Stimulated activated memory B cell treated with anti-CD40 and anti-IgM and Interleukin-4, amounts not matched to agents 10 μg/mL and 1 μg/mL and 100 μg/mL, for 72 hours (primary cell): ENCODE measurements around the gene ZSWIM6.
"Not testable (repeated sequence)": the region's sequence is repeated elsewhere in the genome, so short reads cannot be mapped to it uniquely, and the experiment has no call there.

ENCODE experiments used
- ATAC-seq: fragments of 150-1000 bp; cut with Tn5 transposase; 2 replicates; pipeline ENCODE4 v1.10.0; 2021
- H3K27ac Mint-ChIP-seq: one replicate; pipeline ENCODE4 v1.8.0; 2022; ENCODE audit warnings: mild to moderate bottlenecking, mixed read lengths
- H3K27me3 Mint-ChIP-seq: one replicate; pipeline ENCODE4 v1.8.0; 2022; ENCODE audit warnings: mixed read lengths
- H3K36me3 Mint-ChIP-seq: one replicate; pipeline ENCODE4 v1.8.0; 2022; ENCODE audit warnings: mixed read lengths
- H3K4me1 Mint-ChIP-seq: one replicate; pipeline ENCODE4 v1.8.0; 2022; ENCODE audit warnings: mixed read lengths
- H3K4me3 Mint-ChIP-seq: one replicate; pipeline ENCODE4 v1.8.0; 2022; ENCODE audit warnings: mild to moderate bottlenecking, moderate library complexity, mixed read lengths
- H3K9me3 Mint-ChIP-seq: one replicate; pipeline ENCODE4 v1.8.0; 2022; ENCODE audit warnings: mixed read lengths

ZSWIM6 gene

GRCh38 chr5:61414806-61415205 lies 82.7 kb downstream of the ZSWIM6 start:
- Mint-ChIP-seq H3K4me1 (peaks cover 42% of the 10 kb centered on the region), H3K27ac (no peak overlapping the region), H3K9me3 (no peaks in the 10 kb centered on the region), H3K27me3 (no peaks in the 10 kb centered on the region), H3K36me3 (no peaks in the 10 kb centered on the region), H3K4me3 (no peak overlapping the region)
- ATAC-seq, result no peak

GRCh38 chr5:61416010-61416409 lies 84.0 kb downstream of the ZSWIM6 start:
- no peak overlapping the region for H3K27ac Mint-ChIP-seq

GRCh38 chr5:61416420-61416819 lies 84.4 kb downstream of the ZSWIM6 start:
- no peak overlapping the region for H3K4me3 Mint-ChIP-seq
- peaks cover 5% of the 10 kb centered on the region for H3K36me3 Mint-ChIP-seq
- H3K4me1 Mint-ChIP-seq, result peaks cover 48% of the 10 kb centered on the region
- peaks cover 4% of the 10 kb centered on the region for H3K9me3 Mint-ChIP-seq
- no peak overlapping the region for H3K27ac Mint-ChIP-seq
- ATAC-seq, result no peak
- no peaks in the 10 kb centered on the region for H3K27me3 Mint-ChIP-seq

More at GRCh38 chr5:61416010-61416409, 84.0 kb downstream of the ZSWIM6 start:
- Mint-ChIP-seq H3K9me3 (peaks cover under 1% of the 10 kb centered on the region), H3K4me1 (peaks cover 48% of the 10 kb centered on the region), H3K27me3 (no peaks in the 10 kb centered on the region), H3K36me3 (peaks cover under 1% of the 10 kb centered on the region), H3K4me3 (no peak overlapping the region)
- no peak for ATAC-seq

- ATAC-seq, result no peak
- H3K36me3 Mint-ChIP-seq, result peaks cover 9% of the 10 kb centered on the region
- H3K27me3 Mint-ChIP-seq, result no peaks in the 10 kb centered on the region
- H3K4me1 Mint-ChIP-seq, result peaks cover 51% of the 10 kb centered on the region
- H3K27ac Mint-ChIP-seq, result no peak overlapping the region
- H3K4me3 Mint-ChIP-seq, result no peak overlapping the region
- H3K9me3 Mint-ChIP-seq, result peaks cover 6% of the 10 kb centered on the region
Measured at GRCh38 chr5:61417340-61417739, 85.3 kb downstream of the ZSWIM6 start.

- Mint-ChIP-seq H3K36me3 (peaks cover 9% of the 10 kb centered on the region), H3K27ac (no peak overlapping the region), H3K4me1 (peaks cover 56% of the 10 kb centered on the region), H3K27me3 (no peaks in the 10 kb centered on the region), H3K4me3 (no peak overlapping the region), H3K9me3 (peaks cover 6% of the 10 kb centered on the region)
- no peak for ATAC-seq
Measured at GRCh38 chr5:61417851-61418250, 85.8 kb downstream of the ZSWIM6 start.

- H3K27ac Mint-ChIP-seq, result no peak overlapping the region
- no peaks in the 10 kb centered on the region for H3K27me3 Mint-ChIP-seq
- peaks cover 63% of the 10 kb centered on the region for H3K4me1 Mint-ChIP-seq
- peaks cover 16% of the 10 kb centered on the region for H3K36me3 Mint-ChIP-seq
- no peak for ATAC-seq
- no peak overlapping the region for H3K4me3 Mint-ChIP-seq
- peaks cover 6% of the 10 kb centered on the region for H3K9me3 Mint-ChIP-seq
Measured at GRCh38 chr5:61419106-61419505, 87.0 kb downstream of the ZSWIM6 start.

- Mint-ChIP-seq H3K27ac (no peak overlapping the region), H3K27me3 (no peaks in the 10 kb centered on the region), H3K4me1 (peaks cover 61% of the 10 kb centered on the region), H3K4me3 (no peak overlapping the region), H3K36me3 (peaks cover 19% of the 10 kb centered on the region), H3K9me3 (peaks cover 6% of the 10 kb centered on the region)
- ATAC-seq, result no peak
Measured at GRCh38 chr5:61420016-61420415, 88.0 kb downstream of the ZSWIM6 start.

GRCh38 chr5:61421262-61421661 lies 89.2 kb downstream of the ZSWIM6 start:
- H3K9me3 Mint-ChIP-seq, ATAC-seq, H3K27ac Mint-ChIP-seq, H3K4me3 Mint-ChIP-seq, H3K27me3 Mint-ChIP-seq: not testable (repeated sequence)
- H3K4me1 Mint-ChIP-seq, result peaks cover 54% of the 10 kb centered on the region
- H3K36me3 Mint-ChIP-seq, result peaks cover 19% of the 10 kb centered on the region

- Mint-ChIP-seq H3K4me1 (peaks cover 40% of the 10 kb centered on the region), H3K36me3 (peaks cover 19% of the 10 kb centered on the region), H3K9me3 (peaks cover 6% of the 10 kb centered on the region), H3K4me3 (no peak overlapping the region), H3K27me3 (no peaks in the 10 kb centered on the region), H3K27ac (no peak overlapping the region)
- ATAC-seq, result no peak
Measured at GRCh38 chr5:61423487-61424145, 91.6 kb downstream of the ZSWIM6 start.

GRCh38 chr5:61425918-61426317 lies 93.9 kb downstream of the ZSWIM6 start:
- Mint-ChIP-seq H3K9me3 (peaks cover 6% of the 10 kb centered on the region), H3K36me3 (peaks cover 30% of the 10 kb centered on the region), H3K4me1 (peaks cover 41% of the 10 kb centered on the region), H3K27ac (no peak overlapping the region), H3K4me3 (no peak overlapping the region), H3K27me3 (no peaks in the 10 kb centered on the region)
- ATAC-seq, result no peak

GRCh38 chr5:61429906-61430305 lies 97.8 kb downstream of the ZSWIM6 start:
- no peak for ATAC-seq
- H3K36me3 Mint-ChIP-seq, result peaks cover 11% of the 10 kb centered on the region
- H3K27ac Mint-ChIP-seq, result no peak overlapping the region
- H3K4me3 Mint-ChIP-seq, result no peak overlapping the region
- no peaks in the 10 kb centered on the region for H3K9me3 Mint-ChIP-seq
- H3K4me1 Mint-ChIP-seq, result peaks cover 17% of the 10 kb centered on the region
- no peaks in the 10 kb centered on the region for H3K27me3 Mint-ChIP-seq

GRCh38 chr5:61431923-61432620 lies 100.0 kb downstream of the ZSWIM6 start:
- peaks cover 16% of the 10 kb centered on the region for H3K4me1 Mint-ChIP-seq
- ATAC-seq, result no peak
- no peaks in the 10 kb centered on the region for H3K27me3 Mint-ChIP-seq
- H3K4me3 Mint-ChIP-seq, result no peak overlapping the region
- H3K27ac Mint-ChIP-seq, result no peak overlapping the region
- H3K36me3 Mint-ChIP-seq, result peaks cover 11% of the 10 kb centered on the region
- no peaks in the 10 kb centered on the region for H3K9me3 Mint-ChIP-seq

GRCh38 chr5:61435368-61435767 lies 103.3 kb downstream of the ZSWIM6 start:
- no peak for ATAC-seq
- Mint-ChIP-seq H3K27me3 (no peaks in the 10 kb centered on the region), H3K27ac (no peak overlapping the region), H3K36me3 (peaks cover 8% of the 10 kb centered on the region), H3K4me3 (no peak overlapping the region), H3K9me3 (peaks cover 5% of the 10 kb centered on the region), H3K4me1 (peaks cover 9% of the 10 kb centered on the region)

GRCh38 chr5:61438298-61438970 lies 106.4 kb downstream of the ZSWIM6 start:
- no peak overlapping the region for H3K27ac Mint-ChIP-seq
- ATAC-seq, result no peak
- no peaks in the 10 kb centered on the region for H3K27me3 Mint-ChIP-seq

GRCh38 chr5:61440086-61440485 lies 108.0 kb downstream of the ZSWIM6 start:
- ATAC-seq, result no peak
- Mint-ChIP-seq H3K4me3 (no peak overlapping the region), H3K4me1 (peaks cover 9% of the 10 kb centered on the region), H3K27ac (no peak overlapping the region), H3K36me3 (peaks cover 29% of the 10 kb centered on the region), H3K9me3 (peaks cover 17% of the 10 kb centered on the region), H3K27me3 (no peaks in the 10 kb centered on the region)

More at GRCh38 chr5:61438298-61438970, 106.4 kb downstream of the ZSWIM6 start:
- Mint-ChIP-seq H3K4me3 (no peak overlapping the region), H3K36me3 (peaks cover 29% of the 10 kb centered on the region), H3K9me3 (peaks cover 17% of the 10 kb centered on the region), H3K4me1 (peaks cover 9% of the 10 kb centered on the region)
